Ascending aorta (tissue), 2 donors: ENCODE data around the gene RASSF5. TPM values are rescaled to one million over a fixed set of nuclear protein-coding genes. Genes with fewer than 3 reads are reported as not detected.
A peak's percentile ranks its signal among the peaks of the same experiment; 100 is the strongest.

ENCODE experiments used
- DNase-seq, 2 donors: peaks; one replicate each; pipeline ENCODE4 v3.0.0-alpha.2; 2019; ENCODE audit warnings: low spot score in 2 of 2
- H3K27ac ChIP-seq, 2 donors: fragments of 200-600 bp; sonication (generic); one replicate each; pipeline ENCODE4 v1.5.1; 2016 to 2017; ENCODE audit warnings: mild to moderate bottlenecking in 1 of 2
- H3K27me3 ChIP-seq: fragments of 200-600 bp; sonication (generic); one replicate; pipeline ENCODE4 v1.5.1; 2017
- H3K36me3 ChIP-seq, 2 donors: fragments of 200-600 bp; sonication (generic); one replicate each; pipeline ENCODE4 v1.5.1; 2016
- H3K4me1 ChIP-seq, 2 donors: fragments of 200-600 bp; sonication (generic); one replicate each; pipeline ENCODE4 v1.5.1; 2016 to 2017; ENCODE audit warnings: mild to moderate bottlenecking in 1 of 2
- H3K4me3 ChIP-seq, 2 donors: fragments of 200-600 bp; sonication (generic); one replicate each; pipeline ENCODE4 v1.5.1; 2016 to 2017; ENCODE audit warnings: mild to moderate bottlenecking in 1 of 2
- H3K9me3 ChIP-seq, 2 donors: fragments of 200-600 bp; sonication (generic); one replicate each; pipeline ENCODE4 v1.5.1; 2016
- intact Hi-C: fragments of 100-400 bp; cut with DNase I; formaldehyde crosslinking; loops from one replicate; pipeline ENCODE4 v1.15.1; 2023
- total RNA-seq: library from RNA; depleted of rRNA; stranded (reverse); fragments of >200 nt; gene quantifications from one replicate; pipeline ENCODE4 v1.1.0, GENCODE V29; 2016
- TF ChIP-seq, protein P1 (sequence below), 3 experiments: fragments of 200-600 bp in 2 of 3; fragments of 450-650 bp in 1 of 3; sonication (generic) in 2 of 3; IDR thresholded peaks; one replicate each; pipeline ENCODE4 v1.5.1; 2016 to 2019; ENCODE audit warnings: antibody characterized with exemption in 3 of 3, mild to moderate bottlenecking in 1 of 3, moderate library complexity in 1 of 3

The RASSF5 gene
- total RNA-seq, 1 donor from 2014 or later: 8.9 TPM

- H3K9me3 ChIP-seq: no peaks in the 10 kb centered on the region
- intact Hi-C loops: loop anchor here (1.0 kb wide), 2 partner anchors 49 to 92 kb away; no protein-coding TSS in a partner anchor
- H3K27ac ChIP-seq: no peak overlapping the region
- H3K36me3 ChIP-seq: peaks cover 0 to 2% of the 10 kb centered on the region in 2 donors
- H3K4me3 ChIP-seq: no peak overlapping the region
- TF ChIP-seq, protein P1, sequence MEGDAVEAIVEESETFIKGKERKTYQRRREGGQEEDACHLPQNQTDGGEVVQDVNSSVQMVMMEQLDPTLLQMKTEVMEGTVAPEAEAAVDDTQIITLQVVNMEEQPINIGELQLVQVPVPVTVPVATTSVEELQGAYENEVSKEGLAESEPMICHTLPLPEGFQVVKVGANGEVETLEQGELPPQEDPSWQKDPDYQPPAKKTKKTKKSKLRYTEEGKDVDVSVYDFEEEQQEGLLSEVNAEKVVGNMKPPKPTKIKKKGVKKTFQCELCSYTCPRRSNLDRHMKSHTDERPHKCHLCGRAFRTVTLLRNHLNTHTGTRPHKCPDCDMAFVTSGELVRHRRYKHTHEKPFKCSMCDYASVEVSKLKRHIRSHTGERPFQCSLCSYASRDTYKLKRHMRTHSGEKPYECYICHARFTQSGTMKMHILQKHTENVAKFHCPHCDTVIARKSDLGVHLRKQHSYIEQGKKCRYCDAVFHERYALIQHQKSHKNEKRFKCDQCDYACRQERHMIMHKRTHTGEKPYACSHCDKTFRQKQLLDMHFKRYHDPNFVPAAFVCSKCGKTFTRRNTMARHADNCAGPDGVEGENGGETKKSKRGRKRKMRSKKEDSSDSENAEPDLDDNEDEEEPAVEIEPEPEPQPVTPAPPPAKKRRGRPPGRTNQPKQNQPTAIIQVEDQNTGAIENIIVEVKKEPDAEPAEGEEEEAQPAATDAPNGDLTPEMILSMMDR (IDR thresholded peaks at IDR 0.05): no peak
- H3K27me3 ChIP-seq: no peaks in the 10 kb centered on the region
- no peak for DNase-seq
- H3K4me1 ChIP-seq: peaks cover 0 to 13% of the 10 kb centered on the region in 2 donors
These were observed 16.4 kb upstream of the RASSF5 start for GRCh38 chr1:206490771-206491405.

GRCh38 chr1:206491616-206492015, 15.7 kb upstream of the RASSF5 start:
- no peak overlapping the region for H3K4me3 ChIP-seq
- intact Hi-C loops: no loop called here
- DNase-seq: no peak
- H3K36me3 ChIP-seq: peaks cover 0 to 2% of the 10 kb centered on the region in 2 donors
- no peaks in the 10 kb centered on the region for H3K27me3 ChIP-seq
- TF ChIP-seq, protein P1 (IDR thresholded peaks at IDR 0.05): no peak
- no peaks in the 10 kb centered on the region for H3K9me3 ChIP-seq
- no peak overlapping the region for H3K27ac ChIP-seq
- peaks cover 0 to 20% of the 10 kb centered on the region in 2 donors for H3K4me1 ChIP-seq

GRCh38 chr1:206492589-206492988, 14.7 kb upstream of the RASSF5 start:
- no peaks in the 10 kb centered on the region for H3K27me3 ChIP-seq
- H3K36me3 ChIP-seq: peaks cover 0 to 2% of the 10 kb centered on the region in 2 donors
- H3K9me3 ChIP-seq: no peaks in the 10 kb centered on the region
- peaks cover 0 to 23% of the 10 kb centered on the region in 2 donors for H3K4me1 ChIP-seq
- no peak overlapping the region for H3K4me3 ChIP-seq
- intact Hi-C loops: no loop called here
- TF ChIP-seq, protein P1 (IDR thresholded peaks at IDR 0.05): no peak
- no peak for DNase-seq
- H3K27ac ChIP-seq: no peak overlapping the region

DNA sequence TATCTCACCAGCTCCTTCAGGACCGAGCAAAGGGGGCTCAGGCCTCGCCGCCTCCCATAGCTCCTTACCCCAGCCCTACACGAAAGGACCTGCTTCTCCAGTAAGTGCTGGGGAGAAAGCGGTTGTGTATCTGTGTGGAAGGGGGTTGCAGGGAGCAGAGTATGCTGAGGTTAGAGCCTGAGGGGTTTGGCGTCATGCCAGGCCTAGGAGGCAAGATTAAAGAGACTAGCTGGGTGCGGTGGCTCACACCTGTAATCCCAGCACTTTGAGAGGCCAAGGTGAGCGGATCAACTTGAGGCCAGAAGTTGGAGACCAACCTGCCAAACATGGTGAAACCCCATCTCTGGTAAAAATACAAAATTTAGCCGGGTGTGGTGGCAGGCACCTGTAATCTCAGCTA, 14.1 kb upstream of the RASSF5 start:
- H3K27me3 ChIP-seq: no peaks in the 10 kb centered on the region
- intact Hi-C loops: no loop called here
- TF ChIP-seq, protein P1 (IDR thresholded peaks at IDR 0.05): no peak
- H3K27ac ChIP-seq: no peak overlapping the region
- DNase-seq: no peak
- H3K9me3 ChIP-seq: no peaks in the 10 kb centered on the region
- H3K4me1 ChIP-seq: peaks cover 0 to 25% of the 10 kb centered on the region in 2 donors
- H3K4me3 ChIP-seq: no peak overlapping the region
- H3K36me3 ChIP-seq: peaks cover 0 to 2% of the 10 kb centered on the region in 2 donors

- H3K27ac ChIP-seq: peak overlapping the region; percentile 13 to 71
- TF ChIP-seq, protein P1 (IDR thresholded peaks at IDR 0.05): no peak
- DNase-seq: no peak
- no peaks in the 10 kb centered on the region for H3K27me3 ChIP-seq
- no peaks in the 10 kb centered on the region for H3K9me3 ChIP-seq
- no peaks in the 10 kb centered on the region for H3K36me3 ChIP-seq
- H3K4me1 ChIP-seq: peaks cover 0 to 22% of the 10 kb centered on the region in 2 donors
- intact Hi-C loops: no loop called here
- H3K4me3 ChIP-seq: no peak overlapping the region
These were observed 12.3 kb upstream of the RASSF5 start for GRCh38 chr1:206495011-206495461.
